ENCODE data around the gene TMF1.

Gene TMF1

DNA sequence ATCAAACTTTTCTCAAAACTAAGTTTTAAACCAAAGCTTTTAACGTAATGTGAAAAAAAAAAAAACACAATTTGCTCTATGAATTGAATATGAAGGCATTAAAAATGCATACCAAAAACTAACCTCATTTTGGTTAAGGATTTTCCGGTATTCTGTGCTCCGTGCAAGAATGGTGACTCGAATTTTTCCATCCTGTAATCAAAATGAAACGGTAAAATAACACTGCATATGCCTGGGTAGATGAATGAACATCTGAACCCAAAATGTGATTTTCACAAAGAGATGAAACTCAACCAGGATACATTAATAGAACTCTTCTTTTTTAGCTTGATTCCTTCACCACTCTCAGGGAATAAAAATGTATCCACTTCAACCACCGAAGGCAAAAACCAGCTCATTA is 64.8 kb downstream of the TMF1 start:
- Histone ChIP-seq H3K4me3 (no peak overlapping the region), H3K27ac (no peak overlapping the region)
- DNase-seq (ENCODE audit: low spot score): no peak
- TF ChIP-seq, protein P1, sequence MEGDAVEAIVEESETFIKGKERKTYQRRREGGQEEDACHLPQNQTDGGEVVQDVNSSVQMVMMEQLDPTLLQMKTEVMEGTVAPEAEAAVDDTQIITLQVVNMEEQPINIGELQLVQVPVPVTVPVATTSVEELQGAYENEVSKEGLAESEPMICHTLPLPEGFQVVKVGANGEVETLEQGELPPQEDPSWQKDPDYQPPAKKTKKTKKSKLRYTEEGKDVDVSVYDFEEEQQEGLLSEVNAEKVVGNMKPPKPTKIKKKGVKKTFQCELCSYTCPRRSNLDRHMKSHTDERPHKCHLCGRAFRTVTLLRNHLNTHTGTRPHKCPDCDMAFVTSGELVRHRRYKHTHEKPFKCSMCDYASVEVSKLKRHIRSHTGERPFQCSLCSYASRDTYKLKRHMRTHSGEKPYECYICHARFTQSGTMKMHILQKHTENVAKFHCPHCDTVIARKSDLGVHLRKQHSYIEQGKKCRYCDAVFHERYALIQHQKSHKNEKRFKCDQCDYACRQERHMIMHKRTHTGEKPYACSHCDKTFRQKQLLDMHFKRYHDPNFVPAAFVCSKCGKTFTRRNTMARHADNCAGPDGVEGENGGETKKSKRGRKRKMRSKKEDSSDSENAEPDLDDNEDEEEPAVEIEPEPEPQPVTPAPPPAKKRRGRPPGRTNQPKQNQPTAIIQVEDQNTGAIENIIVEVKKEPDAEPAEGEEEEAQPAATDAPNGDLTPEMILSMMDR (IDR thresholded peaks at IDR 0.05): no peak

DNA sequence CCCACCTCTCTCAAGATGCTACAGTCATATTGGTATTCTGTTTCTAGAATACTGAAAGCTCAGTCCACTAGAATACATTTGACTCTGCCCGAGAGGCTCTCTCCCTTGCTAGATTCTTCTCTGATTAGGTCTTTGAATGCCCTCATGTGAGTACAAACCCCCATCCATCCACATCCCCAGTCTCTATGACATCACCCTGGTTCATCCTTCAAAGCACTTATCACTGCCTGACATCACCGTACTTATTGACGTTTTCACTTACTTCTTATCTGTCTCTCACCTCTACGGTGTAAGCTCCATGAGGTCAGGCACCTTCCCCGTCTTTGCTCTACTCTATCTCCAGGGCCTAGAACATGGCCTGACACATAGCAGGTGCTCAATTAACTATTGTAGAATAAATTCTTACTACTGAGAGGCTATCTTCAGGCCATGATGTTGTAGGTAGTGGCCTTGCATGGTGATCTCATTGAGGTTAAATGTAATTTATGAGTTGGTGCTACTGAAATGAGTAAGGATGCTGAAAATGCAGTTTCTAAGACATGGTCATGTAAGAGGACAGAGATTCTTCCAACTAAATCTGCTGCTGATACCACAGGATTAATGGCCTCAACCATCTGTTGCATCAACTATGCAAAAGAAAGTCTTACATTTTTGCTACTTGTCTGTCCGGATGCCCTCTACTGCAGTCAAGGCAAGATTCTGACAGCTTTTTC is 65.5 kb downstream of the TMF1 start:
- Histone ChIP-seq H3K27ac (no peak overlapping the region), H3K4me3 (no peak overlapping the region)
- TF ChIP-seq, protein P1 (IDR thresholded peaks at IDR 0.05): no peak
- DNase-seq (ENCODE audit: low spot score): no peak

DNA sequence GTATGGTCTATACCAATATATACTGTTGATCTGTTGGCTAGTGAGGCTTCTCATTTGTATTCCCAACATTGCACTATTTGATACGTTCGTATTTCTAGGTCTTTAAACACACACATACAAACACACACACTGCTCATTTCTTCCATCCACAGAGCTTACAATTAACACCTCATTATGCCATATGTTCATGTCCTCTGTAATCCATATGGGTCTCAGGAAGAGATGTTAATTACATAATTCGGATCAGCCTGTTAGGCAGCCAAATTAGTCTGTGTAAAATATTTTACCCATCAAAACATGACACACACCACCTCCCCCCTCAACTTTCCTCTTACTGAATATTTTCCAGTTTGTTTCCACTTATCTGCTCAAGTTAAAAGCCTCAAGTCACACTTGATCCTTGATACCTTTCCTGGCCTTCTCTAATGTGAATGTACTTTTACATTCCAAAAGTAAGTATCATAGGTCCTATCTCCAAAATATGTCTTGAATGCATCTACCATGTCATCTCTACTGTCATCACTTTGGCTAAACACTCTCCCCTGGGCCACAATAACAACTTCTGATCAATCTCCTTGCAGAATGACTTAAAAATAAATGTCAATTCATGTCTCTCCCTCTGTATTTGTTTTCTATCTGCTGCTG is 66.9 kb downstream of the TMF1 start:
- TF ChIP-seq, protein P1 (IDR thresholded peaks at IDR 0.05): no peak
- Histone ChIP-seq H3K4me3 (no peak overlapping the region), H3K27ac (no peak overlapping the region)
- no peak for DNase-seq (ENCODE audit: low spot score)

DNA sequence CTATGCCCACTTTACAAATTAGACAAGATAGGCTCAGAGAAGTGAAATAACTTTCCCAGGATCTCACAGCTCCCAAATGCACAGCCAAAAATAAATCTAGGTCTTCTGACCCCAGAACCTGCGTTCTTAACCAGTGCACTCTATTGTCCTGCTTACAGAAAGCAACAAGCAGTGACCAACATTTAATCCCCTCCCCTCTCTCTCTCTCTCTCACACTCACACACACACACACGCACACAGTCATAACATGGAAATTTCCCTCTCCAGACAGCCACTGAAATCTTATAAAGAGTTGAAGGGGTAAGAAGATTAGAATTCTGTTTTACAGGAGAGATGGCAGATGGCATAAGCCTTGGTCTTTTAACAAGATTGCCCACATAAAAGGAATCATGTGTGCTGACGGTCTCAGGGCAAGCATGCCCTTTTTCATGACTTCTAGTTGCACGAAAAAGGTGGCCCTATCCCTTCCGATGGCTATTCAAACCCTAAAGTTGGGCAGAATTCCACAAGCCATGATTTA is 68.1 kb downstream of the TMF1 start:
- DNase-seq (ENCODE audit: low spot score): no peak

DNA sequence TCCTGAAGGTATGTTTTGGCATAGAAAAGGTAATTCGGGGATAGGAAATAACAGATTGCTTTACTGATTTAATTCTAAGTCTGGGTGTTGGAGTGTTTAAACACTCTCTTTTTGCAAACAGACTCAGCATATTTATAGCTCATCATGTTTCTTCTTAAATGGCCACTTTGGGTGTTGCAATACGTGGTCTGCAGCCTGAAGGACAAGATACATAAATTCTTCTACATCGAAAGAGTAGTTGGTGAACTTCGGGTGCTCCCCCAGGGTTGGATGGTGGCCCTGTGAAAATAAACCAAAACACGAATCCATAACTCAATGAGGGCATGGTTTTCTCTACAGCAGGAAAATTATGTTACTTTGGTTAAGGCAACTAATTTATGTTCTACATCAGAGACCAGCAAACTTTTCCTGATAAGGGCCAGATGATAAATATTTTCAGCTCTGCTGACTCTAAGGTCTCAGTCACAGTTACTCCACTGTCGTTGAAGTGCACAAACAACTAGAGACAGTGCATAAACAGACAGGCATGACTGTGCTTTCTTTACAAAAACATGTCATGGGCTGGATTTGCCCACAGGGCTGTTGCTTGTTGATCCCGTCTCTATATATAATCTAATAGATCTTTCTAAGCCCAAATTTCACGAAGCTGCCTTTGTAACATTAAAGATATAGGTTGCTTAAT is 74.5 kb downstream of the TMF1 start:
- Histone ChIP-seq H3K27ac (no peak overlapping the region), H3K4me3 (no peak overlapping the region)
- no peak for DNase-seq (ENCODE audit: low spot score)
- TF ChIP-seq, protein P1 (IDR thresholded peaks at IDR 0.05): no peak

More for the DNA sequence above, 68.1 kb downstream of the TMF1 start:
- TF ChIP-seq, protein P1 (IDR thresholded peaks at IDR 0.05): no peak
- Histone ChIP-seq H3K27ac (no peak overlapping the region), H3K4me3 (no peak overlapping the region)

DNA sequence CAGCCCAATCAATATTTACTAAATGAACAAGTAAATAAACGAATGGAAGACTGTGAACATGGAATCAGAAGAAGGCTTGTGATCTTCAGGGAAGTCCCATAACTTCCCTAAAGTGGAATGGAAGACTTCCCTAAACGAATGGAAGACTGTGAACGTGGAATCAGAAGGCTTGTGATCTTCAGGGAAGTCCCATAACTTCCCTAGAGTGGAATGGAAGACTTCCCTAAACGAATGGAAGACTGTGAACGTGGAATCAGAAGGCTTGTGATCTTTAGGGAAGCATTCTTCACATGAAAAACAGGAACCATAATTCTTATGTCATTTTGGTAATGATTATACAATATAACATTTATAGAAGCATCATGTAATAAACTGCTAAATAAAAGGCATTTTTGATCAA is 77.4 kb downstream of the TMF1 start:
- H3K27ac ChIP-seq: no peak overlapping the region
- H3K4me3 ChIP-seq: no peak overlapping the region
- no peak for DNase-seq (ENCODE audit: low spot score)
- TF ChIP-seq, protein P1 (IDR thresholded peaks at IDR 0.05): no peak

Measured in coronary artery (tissue), 2 donors.